Fibroblast of villous mesenchyme (primary cell): ENCODE measurements around the gene ENTHD1. TPM values are rescaled to one million over a fixed set of nuclear protein-coding genes. Genes with fewer than 3 reads are reported as not detected.

ENCODE experiments used
- DNase-seq: peaks from one replicate; pipeline ENCODE4 v3.0.0-alpha.2; 2010; ENCODE audit warnings: low read depth
- H3K4me3 ChIP-seq: 2 replicates; pipeline ENCODE4 v1.5.1; 2011; ENCODE audit warnings: low read depth, mild to moderate bottlenecking, low read length
- CTCF ChIP-seq: IDR thresholded peaks from 2 replicates; pipeline ENCODE4 v1.5.1; 2012; ENCODE audit warnings: low read depth, mild to moderate bottlenecking, low read length; ENCODE audit not compliant: insufficient read depth
- total RNA-seq: library from RNA; depleted of rRNA; stranded (reverse); fragments of >200 nt; gene quantifications from 2 replicates; pipeline ENCODE4 v1.2.3, GENCODE V29; 2012

The ENTHD1 gene
- total RNA-seq, 1 donor = not detected

DNA sequence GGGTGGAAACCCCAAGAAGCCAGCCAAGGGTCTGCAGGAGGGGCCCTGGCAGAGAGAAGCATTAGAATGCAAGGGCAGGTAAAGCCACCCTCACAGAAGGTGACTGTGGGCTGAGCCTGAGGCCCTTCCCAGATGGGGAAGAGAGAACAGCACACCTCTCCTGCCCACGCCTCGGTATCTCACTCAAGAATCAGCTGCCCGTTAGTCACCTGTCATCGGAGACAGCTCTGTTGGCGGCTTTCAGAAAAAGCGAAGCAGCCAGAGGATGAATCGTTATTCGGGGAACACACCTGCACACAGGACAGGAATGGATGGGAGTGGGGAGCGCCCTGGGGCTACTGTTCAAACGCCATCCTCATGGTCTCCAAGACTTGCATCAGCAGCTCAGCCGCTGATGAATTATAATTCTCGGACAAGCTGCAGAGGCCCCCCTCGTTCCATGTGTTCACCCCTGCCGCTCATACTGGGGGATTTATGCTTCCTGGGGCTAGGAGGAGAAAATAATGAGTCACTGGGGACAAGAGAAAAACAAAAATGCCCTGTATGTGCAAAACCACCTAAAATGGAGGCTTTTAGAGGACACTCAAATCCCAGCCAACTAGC is 45.0 kb upstream of the ENTHD1 start:
- TF ChIP-seq CTCF = no peak
- no peak overlapping the region for H3K4me3 ChIP-seq
- DNase-seq = no peak

GRCh38 chr22:39937906-39938305 is 44.3 kb upstream of the ENTHD1 start:
- no peak overlapping the region for H3K4me3 ChIP-seq
- no peak for TF ChIP-seq CTCF
- DNase-seq = no peak

GRCh38 chr22:39936523-39937145 is 43.1 kb upstream of the ENTHD1 start:
- no peak overlapping the region for H3K4me3 ChIP-seq
- DNase-seq = no peak
- TF ChIP-seq CTCF = no peak

- TF ChIP-seq CTCF = no peak
- no peak overlapping the region for H3K4me3 ChIP-seq
Measured at GRCh38 chr22:39935612-39936011, 42.1 kb upstream of the ENTHD1 start.

GRCh38 chr22:39935116-39935515 is 41.6 kb upstream of the ENTHD1 start:
- DNase-seq = no peak
- H3K4me3 ChIP-seq = no peak overlapping the region
- no peak for TF ChIP-seq CTCF

More at GRCh38 chr22:39935612-39936011, 42.1 kb upstream of the ENTHD1 start:
- DNase-seq = no peak

GRCh38 chr22:39933741-39934140 is 40.2 kb upstream of the ENTHD1 start:
- no peak for DNase-seq
- no peak for TF ChIP-seq CTCF

More at GRCh38 chr22:39933741-39934140, 40.2 kb upstream of the ENTHD1 start:
- no peak overlapping the region for H3K4me3 ChIP-seq
